ENCODE data around the gene SCD5.

SCD5 gene

DNA sequence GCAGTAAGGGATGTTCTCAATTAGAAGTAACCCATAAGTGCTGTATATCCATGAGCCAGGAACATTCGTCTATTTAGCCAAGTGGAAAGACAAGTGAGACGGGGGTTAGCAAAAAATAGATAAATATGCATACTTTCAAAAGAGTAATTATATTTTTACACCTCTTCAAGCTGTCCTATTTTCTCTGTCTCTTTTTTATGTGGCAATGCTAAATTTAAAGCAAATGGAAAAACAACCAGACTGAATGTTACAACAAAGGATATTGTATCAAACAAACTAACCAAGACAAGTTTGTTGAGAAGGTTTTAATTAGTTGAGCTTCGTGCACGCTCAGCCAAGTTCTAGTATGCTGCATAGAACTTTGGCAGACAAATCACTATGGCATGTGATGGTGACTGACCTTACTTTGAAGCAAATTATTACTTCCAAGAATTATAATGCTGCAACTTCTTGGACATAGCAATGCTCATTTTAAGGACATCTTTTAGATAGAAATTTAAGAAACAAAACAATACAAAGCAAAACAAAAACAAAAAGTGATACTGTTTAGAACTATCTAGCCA is 175.4 kb downstream of the SCD5 start:
- DNase-seq: no peak

DNA sequence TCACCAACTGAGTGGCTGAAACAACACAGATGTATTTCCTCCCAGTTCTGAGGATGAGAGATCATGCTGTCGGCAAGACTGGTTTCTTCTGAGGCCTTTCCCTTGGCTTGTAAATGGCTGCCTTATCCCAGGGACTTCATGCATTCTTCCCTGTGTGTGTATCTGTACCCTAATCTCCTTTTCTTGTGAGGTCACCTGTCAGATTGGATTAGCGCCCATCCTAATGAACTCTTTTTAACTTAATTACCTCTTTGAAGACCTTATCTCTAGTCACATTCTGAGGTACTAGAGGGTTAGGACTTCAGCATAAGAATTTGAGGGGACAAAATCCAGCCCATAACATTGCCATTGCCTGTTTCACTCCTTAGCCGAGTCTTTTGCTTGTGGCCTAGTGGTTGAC is 177.3 kb downstream of the SCD5 start:
- DNase-seq: no peak

DNA sequence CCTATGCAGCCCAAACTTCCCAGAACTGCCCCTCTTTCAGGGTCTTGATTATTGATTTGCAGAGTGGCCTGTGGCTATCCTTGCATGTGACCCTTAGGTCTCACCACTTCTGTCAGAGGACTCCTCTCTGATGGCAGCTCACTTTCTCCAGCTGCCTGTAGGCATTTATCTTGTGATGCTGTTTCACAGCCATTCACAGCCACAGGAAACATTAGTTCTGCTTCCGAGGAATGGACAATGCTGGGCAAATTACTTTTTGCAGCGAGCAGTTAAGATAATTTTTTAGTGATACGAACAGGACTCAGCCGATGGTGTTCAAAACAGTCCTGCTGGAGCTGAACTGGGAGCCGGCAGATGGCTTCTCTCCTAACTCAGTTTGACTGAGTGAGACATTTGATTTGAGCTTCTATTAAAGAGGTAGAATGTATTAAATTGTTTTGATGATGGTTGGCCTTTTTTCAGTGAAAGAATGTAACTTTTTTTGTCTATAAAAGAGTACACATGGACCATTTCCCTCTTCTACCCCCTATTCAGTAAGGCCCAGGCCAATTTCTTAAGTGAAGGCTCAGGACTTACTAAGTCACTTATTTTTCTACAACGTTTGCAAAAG is 178.4 kb downstream of the SCD5 start:
- no peak for DNase-seq

DNA sequence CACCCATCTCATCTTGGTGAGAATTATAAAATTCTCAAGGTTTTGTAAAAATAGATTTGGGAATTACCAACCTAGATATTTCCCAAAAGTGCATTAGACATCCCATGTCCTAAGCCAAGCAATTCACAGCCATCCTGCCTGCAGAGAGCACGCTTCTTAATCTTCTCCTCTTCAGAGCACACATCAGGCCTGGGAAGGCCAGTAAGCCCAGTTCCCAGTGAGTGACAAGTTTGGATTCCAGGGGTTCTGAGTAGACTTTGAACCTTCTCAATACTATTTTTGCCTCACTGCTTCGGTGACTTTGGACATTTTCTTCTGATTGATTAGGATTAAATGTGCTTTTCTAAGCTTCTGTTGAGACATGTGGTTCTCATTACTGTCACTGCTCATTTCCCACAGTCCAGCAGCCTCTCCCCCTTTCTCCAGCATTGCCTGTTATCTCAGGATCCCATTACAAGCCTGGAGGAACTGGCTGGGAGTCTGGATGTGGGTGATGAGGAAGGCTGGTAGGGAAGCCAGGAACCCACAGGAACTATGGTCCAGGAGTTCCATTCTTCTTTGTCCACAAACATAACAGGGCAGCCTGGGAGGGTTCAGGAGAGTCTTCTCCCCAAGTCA is 180.4 kb downstream of the SCD5 start:
- DNase-seq: no peak

DNA sequence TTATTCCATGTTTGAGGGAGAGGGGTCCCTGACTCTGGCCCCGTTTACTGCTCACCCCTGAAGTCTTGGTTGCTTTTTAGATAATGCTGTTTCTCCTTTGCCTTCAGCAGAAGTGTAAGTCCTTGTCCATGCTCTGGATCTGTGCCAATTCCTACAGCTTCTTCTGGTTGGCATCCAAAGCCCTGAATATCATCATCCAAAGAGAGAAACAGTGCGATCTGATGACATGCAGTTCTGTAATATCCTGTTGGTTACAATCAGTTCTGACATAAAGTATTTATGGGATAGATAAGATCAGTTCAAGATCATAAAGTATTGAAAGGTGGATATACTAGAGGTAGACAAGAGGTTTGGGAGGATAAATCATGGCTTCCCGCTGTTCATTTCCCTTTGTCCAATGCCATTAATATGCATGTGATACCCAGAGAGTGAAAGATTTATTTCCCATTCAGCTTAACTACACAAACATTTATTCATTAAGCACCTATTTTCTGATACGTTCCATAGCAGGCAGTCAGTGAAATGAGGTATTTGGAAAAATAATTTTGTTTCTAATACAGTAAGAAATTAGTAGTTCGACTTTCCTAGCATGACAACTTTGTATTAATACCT is 183.7 kb downstream of the SCD5 start:
- DNase-seq: no peak

DNA sequence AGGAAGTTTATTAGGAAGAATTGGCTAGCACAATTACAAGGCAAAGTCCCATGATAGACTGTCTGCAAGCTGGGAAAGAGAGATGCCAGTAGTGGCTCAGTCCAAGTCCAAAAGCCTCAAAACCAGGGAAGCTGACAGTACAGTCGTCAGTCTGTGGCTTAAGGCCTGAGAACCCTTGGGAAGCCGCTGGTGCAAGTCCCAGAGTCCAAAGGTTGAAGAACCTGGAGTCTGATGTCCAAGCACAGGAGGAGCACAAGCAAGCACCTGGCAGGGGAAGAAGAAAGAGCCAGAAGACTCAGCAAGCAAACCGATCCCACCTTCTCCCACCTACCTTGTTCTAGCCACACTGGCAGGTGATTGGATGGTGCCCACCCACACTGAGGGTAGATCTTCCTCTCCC is 185.5 kb downstream of the SCD5 start:
- no peak for DNase-seq

DNA sequence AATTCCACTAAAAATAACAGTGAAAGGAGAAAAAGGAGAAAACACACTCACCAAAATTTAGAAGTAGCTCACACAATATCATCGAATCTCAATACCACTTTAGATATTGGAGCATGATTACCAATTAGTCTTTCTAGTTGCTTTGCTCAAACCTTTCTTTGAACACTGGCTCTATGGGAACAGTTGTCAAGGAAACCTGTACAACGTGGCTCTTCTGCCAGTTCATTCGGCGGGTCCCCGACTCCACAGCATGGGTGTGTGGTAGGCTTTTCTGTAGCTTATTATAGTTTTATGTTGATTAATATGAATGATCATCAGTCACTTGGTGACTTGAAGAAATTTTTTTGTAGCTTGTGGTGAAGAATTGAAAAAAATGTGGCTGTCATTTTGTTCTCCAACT is 186.6 kb downstream of the SCD5 start:
- DNase-seq: no peak

DNA sequence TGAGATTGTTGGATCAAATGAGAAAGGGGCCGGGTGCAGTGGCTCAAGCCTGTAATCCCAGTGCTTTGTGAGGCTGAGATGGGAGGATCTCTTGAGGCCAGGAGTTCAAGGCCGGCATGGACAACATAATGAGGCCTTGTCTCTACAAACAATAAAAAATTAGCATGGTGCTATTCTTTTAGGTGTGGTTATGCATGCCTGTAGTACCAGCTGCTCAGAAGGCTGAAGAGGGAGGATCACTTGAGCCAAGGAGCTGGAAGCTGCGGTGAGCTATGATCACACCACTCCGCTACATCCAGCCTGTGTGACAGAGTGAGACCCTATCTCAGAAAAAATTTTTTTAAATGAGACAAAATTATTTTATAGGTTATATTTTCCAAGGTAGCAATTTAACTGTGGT is 187.1 kb downstream of the SCD5 start:
- DNase-seq: no peak

DNA sequence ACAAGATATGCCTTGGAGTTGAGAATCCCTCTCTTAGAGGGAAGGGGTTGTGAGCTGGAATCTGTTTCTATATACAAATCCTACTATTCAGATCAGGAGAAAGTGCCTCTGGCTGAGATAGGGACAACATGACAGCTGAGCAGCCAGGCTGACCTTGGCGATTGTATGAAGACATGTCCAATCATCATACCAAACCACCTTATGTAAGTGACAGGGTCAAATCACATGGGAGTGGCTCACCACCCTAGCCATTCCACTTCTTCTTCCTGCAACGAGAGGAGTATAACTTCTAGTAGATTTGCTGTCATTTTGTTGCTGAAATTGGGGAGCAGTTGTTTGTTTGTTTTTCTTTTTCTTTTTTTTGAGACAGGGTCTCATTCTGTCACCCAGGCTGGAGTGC is 188.6 kb downstream of the SCD5 start:
- no peak for DNase-seq

DNA sequence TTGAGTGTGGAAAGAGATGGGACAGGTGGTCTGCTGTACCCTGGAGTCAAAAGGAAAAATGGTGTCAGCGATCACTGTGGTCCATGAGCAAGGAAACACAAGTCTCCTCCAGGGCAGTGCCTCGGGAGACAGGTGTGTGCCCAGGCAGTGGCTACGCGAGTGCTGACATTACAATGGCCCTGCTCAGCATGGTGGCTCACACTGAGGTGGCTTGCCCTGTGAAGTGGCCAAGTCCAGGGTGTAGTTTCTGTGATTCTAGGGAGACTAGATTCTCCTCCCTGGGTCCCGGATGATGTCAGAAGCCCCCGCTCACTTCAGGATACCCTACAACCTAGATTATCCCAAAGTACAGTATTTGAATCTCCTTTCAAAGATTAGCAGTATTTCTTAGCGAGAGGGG is 192.0 kb downstream of the SCD5 start:
- no peak for DNase-seq

DNA sequence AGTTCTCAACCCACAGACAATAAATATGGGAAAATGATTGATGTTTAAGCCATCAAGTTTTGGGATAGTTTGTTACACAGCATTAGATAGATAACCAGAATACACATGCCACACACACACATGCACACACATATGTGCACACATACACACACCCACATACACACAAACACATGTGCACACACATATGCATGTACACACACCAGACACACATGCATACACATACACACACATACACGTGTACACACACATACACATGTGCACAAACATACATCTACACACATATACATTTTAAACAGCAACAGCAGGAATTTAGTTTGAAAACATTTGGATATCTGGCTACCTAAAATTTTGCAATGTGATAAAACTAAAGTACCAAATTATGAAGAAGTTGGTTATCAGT is 194.1 kb downstream of the SCD5 start:
- DNase-seq: no peak

DNA sequence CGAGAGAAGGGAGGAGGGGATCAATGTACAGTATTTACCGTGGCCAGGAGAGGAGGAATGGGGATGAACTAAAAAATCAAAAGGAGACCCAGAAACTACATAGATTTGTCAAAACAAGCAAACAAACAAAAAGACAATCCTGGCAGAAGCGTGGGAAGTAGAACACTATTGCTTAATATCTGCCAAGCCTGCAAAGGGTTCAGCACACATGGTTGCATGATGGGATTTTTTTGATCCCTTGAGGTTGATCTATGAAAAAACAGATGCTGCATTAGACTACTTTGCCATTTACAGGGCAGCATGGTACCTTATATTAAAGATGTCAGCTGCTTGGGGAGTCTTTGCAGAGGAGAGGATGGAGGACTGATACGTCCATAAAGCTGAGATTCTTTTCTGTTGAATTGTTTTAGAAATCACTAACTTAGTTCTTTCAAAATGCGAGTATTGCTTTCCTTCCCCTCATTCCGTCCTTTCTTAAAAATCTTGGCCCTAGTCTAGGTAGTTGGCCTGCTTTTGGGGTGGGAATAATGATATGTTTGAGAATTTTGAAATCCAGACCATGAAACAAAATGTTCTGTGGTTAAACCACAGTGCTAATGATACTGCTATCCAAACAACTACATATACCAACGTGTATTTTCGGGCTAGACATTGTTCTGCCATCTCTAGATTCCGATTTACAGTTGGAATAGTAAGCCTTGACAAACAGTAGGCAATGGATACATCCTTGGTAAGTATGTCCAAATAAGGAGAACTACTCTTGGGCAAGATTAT is 197.2 kb downstream of the SCD5 start:
- no peak for DNase-seq

DNA sequence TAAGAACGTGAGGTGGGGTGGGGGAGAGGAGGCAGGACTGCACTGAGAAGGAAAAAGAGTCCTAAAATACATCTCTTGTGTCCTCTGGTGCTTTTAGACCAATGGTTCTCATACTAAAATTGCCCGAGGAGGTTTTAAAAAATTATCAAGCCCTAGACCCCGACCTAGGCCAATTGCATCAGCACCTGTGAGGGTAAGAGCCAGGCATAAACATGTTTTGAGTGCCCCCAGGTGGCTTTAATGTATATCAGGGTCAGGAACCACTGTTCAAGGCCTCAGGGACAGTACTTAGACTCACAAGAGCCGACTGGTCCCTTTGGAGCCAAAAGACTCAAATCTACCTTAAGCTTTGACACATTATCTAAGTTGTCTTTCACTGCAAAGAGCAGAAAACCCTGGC is 199.3 kb downstream of the SCD5 start:
- DNase-seq: no peak

DNA sequence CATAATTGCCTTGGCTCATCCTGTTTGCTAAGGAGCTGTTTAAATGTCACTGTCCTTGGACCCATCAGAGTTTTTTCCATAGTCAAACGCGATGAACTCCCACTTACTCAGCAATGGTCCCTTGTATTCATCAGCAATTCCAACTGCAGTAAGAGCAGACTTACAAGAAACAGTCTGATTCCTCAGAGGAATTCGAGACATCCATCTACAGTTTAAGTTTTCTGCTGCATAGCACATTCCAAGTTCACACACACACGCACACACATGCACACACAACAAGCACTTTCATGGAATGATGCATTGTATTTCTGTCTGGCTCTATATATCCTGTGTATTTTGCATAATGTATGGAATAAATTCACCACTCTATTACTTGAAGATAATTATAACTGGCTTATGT is 204.1 kb downstream of the SCD5 start:
- no peak for DNase-seq

DNA sequence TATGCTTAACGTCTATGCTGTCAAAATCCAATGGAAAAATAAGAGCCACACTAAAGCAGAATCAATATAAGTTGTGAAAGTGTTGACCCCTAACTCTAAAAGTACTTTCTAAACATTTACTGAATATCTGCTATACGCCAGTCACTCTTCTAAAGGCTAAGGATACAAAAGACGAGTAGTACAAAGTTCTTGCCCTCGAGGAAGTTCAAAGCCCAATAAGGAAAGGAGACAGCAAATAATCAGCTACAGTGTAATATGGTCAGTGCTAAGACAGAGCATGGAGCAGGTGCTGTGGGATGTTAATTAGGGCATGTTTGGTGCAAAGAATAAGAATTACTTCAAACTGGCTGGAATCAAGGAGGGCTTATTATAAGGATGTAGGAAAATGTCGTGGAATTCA is 205.2 kb downstream of the SCD5 start:
- DNase-seq: no peak

DNA sequence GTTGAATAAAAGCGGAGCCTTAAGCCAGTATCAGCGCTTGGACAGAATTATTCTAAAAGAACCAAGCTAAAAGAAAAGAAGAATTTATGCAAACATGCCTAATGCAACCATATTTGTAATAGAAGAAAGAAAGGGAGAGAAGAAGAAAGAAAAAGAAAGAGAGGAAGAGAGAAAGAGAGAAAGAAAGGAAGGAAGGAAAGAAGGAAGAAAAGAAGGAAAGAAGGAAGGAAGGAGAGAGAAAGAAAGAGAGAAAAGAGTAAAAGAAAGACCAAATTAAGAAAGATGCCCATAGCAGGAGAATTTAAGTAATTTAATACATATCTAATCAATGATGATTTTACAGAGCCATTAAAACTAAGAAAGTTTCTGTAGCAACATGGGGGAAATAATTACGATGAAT is 206.0 kb downstream of the SCD5 start:
- no peak for DNase-seq

DNA sequence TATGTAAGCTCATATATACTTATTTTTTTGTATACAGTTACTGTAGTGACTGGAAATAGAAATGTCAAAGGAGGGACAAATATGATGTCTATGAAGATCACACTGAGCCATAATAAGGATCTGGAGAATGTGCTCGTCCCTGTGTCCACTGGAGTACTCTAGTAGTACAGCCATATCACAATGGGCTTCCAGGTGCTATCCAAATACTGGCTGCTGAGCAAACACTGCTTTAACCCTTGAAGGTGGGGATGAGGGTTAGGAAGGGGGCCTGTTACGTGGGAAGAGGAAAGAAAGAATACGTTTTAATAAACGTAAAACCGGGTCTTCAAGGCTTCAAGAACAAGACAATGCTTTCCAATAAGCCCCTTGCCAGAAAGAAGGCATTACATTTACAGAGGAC is 207.0 kb downstream of the SCD5 start:
- DNase-seq: no peak

DNA sequence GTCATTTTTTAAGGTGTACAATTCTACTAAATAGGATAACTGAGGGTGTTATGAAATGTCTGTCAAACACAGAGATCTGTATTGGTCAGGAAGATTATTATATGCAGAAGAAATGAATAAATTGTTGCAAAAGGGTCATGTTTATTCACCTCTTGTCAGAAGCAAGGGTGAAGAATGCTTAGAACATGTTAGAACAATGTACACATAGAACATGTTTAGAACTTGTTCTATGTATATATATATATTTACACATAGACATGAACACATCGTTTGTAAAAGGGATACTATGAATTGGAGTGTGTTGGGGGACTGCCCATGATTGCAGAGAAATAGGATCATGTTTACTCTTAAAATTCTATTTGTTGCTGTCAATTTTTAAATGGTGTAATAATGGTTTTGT is 208.8 kb downstream of the SCD5 start:
- no peak for DNase-seq

DNA sequence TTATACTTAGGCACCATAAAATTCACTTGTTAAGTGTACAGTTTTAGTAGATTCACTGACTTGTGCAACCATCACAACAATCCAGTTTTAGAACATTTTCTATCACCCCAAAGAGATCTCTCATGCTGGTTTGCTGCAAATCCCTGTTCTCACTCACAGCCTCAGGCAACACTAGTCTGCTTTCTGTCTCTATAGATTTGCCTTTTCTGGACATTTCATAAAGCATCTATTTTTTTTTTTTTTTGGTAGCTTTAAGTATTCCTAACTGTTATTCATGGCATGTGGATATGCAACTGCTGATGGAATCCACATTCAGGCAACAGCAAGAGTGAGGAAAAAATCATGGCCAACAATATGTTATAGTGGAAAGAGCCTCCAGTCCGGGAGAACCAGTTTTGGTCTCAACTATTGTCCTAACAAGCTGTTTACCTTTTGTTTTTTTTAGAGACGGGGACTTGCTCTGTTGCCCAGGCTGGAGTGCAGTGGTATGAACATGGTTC is 209.8 kb downstream of the SCD5 start:
- no peak for DNase-seq

DNA sequence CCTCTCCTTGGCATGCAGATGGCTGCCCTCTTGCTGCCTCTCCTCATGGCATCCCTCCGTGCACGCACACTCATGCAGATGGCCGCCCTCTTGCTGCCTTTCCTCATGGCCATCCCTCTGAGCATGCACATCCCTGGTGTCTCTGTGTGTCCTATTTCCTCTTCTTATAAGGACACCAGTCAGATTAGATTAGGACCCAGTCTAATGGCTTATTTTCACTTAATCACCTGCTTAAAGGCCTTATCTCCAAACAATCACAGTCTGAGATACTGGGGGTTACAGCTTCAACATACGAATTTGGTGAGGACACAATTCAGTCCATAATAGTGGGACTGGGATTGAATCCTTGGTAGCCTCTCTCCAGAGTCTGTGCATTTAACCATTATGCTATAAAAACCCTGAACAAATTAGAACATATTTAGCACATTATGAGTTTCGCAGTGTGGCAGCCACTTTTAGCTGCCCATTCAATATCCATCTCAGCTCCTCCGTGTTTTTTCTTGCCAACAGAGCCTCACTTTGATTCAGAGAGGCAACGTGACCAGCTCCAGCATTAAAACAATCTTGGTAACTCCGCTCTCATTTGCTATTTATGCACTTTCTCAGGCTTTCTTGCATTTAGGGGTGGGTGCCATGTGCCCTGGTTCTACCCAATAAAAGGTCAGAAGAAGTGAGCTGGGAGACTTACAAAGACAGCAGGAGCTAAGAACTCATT is 210.6 kb downstream of the SCD5 start:
- no peak for DNase-seq

DNA sequence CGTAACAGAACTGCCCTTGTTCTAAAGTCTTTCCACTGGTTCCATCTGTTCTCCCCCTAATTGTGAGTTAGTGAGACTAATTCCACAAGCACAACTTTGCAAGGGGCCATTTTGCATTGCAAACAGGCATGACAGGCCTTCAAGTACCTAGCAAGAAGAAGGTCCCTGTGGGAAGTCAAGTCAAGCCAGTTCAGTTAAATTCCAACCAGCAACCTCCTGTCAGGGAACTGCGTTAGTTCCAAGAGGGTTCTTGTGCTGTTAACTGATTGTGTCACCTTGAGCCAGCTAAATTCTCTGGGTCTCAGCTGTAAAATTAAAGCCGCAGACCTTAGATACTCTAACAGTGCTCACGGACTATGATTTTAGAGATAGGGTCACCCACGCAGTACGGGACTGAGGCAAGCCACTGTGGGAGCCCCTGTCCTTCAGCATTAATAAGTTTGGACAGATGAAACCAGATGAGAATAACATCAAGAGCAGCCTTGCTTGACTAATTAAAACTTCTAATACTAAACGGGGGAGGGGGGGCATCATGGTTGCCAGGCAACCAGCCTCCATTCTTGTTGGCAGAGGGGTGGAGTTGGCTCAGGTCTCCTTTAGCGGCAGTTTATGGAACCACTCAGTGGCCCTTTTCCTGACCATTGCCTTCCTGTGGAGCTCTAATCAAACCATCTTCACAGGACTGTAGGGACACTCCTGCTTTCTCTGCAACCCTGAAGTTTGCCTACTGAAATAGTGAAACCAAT is 212.7 kb downstream of the SCD5 start:
- no peak for DNase-seq

DNA sequence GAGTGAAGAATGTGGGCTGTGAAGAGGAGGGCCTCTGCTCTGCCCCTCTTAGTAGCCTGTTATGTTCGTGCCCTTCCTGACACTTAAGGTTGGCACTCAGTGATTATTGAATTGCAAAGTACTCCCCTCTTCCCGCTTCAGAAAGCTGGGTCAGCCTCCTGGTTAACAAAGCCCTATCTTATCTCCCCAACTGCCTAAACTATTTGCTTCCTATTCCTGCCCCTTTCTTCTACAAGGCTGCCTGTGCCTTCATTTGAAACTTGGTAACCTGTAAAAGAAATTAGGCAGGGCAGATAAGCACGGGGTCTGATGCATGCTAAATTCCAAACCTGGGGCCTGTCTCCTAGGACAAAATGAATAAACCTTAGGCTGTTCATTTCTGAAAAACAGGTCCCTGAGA is 213.7 kb downstream of the SCD5 start:
- no peak for DNase-seq

Data from effector CD8-positive, alpha-beta T cell (primary cell).